DMS53 (cell line): ENCODE data around the gene WSCD2.

Experiments used
- DNase-seq: peaks from one replicate; lab custom pipeline; 2025; lab: John Stamatoyannopoulos, UW

WSCD2 gene

GRCh38 chr12:108107293-108107692 lies 21.8 kb upstream of the WSCD2 start:
- DNase-seq = no peak

- no peak for DNase-seq
These were observed 19.6 kb upstream of the WSCD2 start for GRCh38 chr12:108109504-108109903.

GRCh38 chr12:108109954-108110353 lies 19.1 kb upstream of the WSCD2 start:
- DNase-seq = no peak

- no peak for DNase-seq
These were observed 18.2 kb upstream of the WSCD2 start for GRCh38 chr12:108110844-108111243.

GRCh38 chr12:108112832-108113556 lies 16.1 kb upstream of the WSCD2 start:
- DNase-seq = no peak

GRCh38 chr12:108115123-108116121 lies 13.7 kb upstream of the WSCD2 start:
- DNase-seq = no peak

- DNase-seq = no peak
These were observed 12.8 kb upstream of the WSCD2 start for GRCh38 chr12:108116254-108116653.

GRCh38 chr12:108116699-108117098 lies 12.4 kb upstream of the WSCD2 start:
- no peak for DNase-seq

GRCh38 chr12:108117163-108117849 lies 11.8 kb upstream of the WSCD2 start:
- no peak for DNase-seq

- DNase-seq = no peak
These were observed 11.2 kb upstream of the WSCD2 start for GRCh38 chr12:108117902-108118301.

GRCh38 chr12:108119126-108119973 lies 9.7 kb upstream of the WSCD2 start:
- no peak for DNase-seq

GRCh38 chr12:108119974-108120862 lies 8.9 kb upstream of the WSCD2 start:
- no peak for DNase-seq

GRCh38 chr12:108120863-108121165 lies 8.3 kb upstream of the WSCD2 start:
- DNase-seq = no peak

GRCh38 chr12:108121320-108121719 lies 7.8 kb upstream of the WSCD2 start:
- no peak for DNase-seq

- DNase-seq = no peak
These were observed 7.2 kb upstream of the WSCD2 start for GRCh38 chr12:108121728-108122471.

- DNase-seq = no peak
These were observed 6.4 kb upstream of the WSCD2 start for GRCh38 chr12:108122644-108123043.

GRCh38 chr12:108123402-108123801 lies 5.7 kb upstream of the WSCD2 start:
- DNase-seq = no peak

GRCh38 chr12:108125073-108125472 lies 4.0 kb upstream of the WSCD2 start:
- no peak for DNase-seq

GRCh38 chr12:108126212-108126611 lies 2.9 kb upstream of the WSCD2 start:
- DNase-seq = no peak

- DNase-seq = no peak
These were observed 2.0 kb upstream of the WSCD2 start for GRCh38 chr12:108126990-108127501.
